ENCODE measurements around the gene MAP2. TPM values are rescaled to one million over a fixed set of nuclear protein-coding genes. Genes with fewer than 3 reads are reported as not detected.

Gene MAP2
- total RNA-seq, 8 experiments from 2014 or later = 0.66 to 429 (median 346) TPM

DNA sequence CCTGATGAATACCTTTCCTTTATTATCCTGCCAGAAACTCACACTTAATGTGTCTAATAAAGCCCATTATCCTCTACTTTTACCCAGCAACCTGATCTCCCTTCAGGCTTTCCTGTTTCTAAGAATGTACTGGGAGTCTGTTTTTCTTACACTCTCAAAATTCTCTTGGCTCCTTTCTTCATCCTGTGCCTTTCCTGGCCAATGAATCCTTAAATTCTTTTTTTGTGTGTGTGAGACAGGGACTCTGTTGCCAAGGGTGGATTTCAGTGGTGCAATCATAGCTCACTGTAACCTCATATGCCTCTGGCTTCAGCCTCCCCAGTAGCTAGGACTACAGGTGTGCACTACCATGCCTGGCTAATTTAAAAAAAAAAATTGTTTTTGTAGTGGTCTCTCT is 72.7 kb downstream of the MAP2 start:
- Histone ChIP-seq H3K4me1 (replicated peaks in 1 of 2) (peaks cover 3 to 20% of the 10 kb centered on the region in 2 donors), H3K4me3 (no peak overlapping the region), H3K27ac (no peak overlapping the region)
- in situ Hi-C loops (cut with MboI; ENCODE audit: low pct_unique_long_range_greater_than_20kb in 2 of 9, low sequenced_read_pairs in 9 of 9, unreplicated experiment in 9 of 9) = no loop called here
- peak in 2 of 8 experiments; percentile 3 to 18 for ATAC-seq (replicated peaks in 6 of 8)

DNA sequence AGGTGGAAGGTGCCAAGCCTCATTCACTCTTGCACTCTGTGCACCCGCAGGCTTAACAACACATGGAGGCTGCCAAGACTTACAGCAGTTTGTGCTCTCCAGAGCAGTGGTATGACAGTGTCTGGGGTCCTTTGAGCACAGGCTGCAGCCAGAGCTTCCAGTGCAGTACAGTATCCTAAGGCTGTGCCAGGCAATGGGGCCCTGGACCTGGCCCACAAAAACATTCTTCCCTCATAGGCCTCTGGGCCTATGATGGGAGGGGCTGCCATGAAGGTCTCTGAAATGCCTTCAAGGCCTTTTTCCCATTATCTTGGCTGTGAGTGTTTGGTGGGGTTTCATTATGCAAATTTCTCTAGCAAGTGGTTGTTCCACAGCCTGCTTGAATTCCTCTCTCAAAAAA is 74.8 kb downstream of the MAP2 start:
- Histone ChIP-seq H3K27ac (no peak overlapping the region), H3K4me3 (no peak overlapping the region), H3K4me1 (replicated peaks in 1 of 2) (peaks cover 3 to 22% of the 10 kb centered on the region in 2 donors)
- in situ Hi-C loops (cut with MboI; ENCODE audit: low pct_unique_long_range_greater_than_20kb in 2 of 9, low sequenced_read_pairs in 9 of 9, unreplicated experiment in 9 of 9) = no loop called here
- peak in 2 of 8 experiments; percentile 42 to 69 for ATAC-seq (replicated peaks in 6 of 8)
- 100% methylated on average over 1 of the region's 1 CpG; no CpG with 5 or more reads in 9 of the 10 experiments for WGBS, 10 experiments

- H3K4me3 ChIP-seq = no peak overlapping the region
- peaks cover 3 to 22% of the 10 kb centered on the region in 2 donors for H3K4me1 ChIP-seq (replicated peaks in 1 of 2)
- in situ Hi-C loops (cut with MboI; ENCODE audit: low pct_unique_long_range_greater_than_20kb in 2 of 9, low sequenced_read_pairs in 9 of 9, unreplicated experiment in 9 of 9) = no loop called here
- no peak overlapping the region for H3K27ac ChIP-seq
- peak in 2 of 8 experiments; percentile 5 to 68 for ATAC-seq (replicated peaks in 6 of 8)
Observed at GRCh38 chr2:209499069-209499468, 75.2 kb downstream of the MAP2 start.

DNA sequence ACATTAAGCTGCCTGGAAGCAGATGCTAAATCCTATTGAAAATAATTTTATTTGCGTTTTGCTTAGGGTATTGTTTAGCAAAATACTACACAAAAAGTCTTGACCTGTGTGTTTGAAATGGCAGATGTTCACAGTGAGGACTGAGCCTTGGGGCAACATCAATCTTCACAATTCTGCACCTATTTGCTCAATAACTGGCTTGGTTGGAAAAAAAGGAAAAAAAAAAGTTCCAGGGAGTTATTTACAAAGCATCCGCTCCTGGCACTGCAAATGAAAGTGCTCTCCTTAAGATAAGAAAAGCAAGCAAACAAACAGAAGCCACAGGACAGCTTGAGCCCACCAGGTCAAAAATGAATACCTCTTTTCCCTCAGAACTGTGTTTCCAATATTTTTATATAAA is 77.7 kb downstream of the MAP2 start:
- 38 to 85% (median 80%) methylated on average over 1 to 2 of the region's 2 CpGs; no CpG with 5 or more reads in 3 of the 10 experiments for WGBS, 10 experiments
- Histone ChIP-seq H3K27ac (no peak overlapping the region), H3K4me1 (replicated peaks in 1 of 2) (peaks cover 3 to 16% of the 10 kb centered on the region in 2 donors), H3K4me3 (no peak overlapping the region)
- in situ Hi-C loops (cut with MboI; ENCODE audit: low pct_unique_long_range_greater_than_20kb in 2 of 9, low sequenced_read_pairs in 9 of 9, unreplicated experiment in 9 of 9) = no loop called here
- ATAC-seq (replicated peaks in 6 of 8) = no peak

GRCh38 chr2:209505410-209505809 is 81.6 kb downstream of the MAP2 start:
- H3K27ac ChIP-seq = no peak overlapping the region
- H3K4me3 ChIP-seq = no peak overlapping the region
- peaks cover 3 to 15% of the 10 kb centered on the region in 2 donors for H3K4me1 ChIP-seq (replicated peaks in 1 of 2)
- ATAC-seq (replicated peaks in 6 of 8) = no peak
- 14 to 100% (median 93%) methylated on average over 1 to 2 of the region's 2 CpGs for WGBS, 10 experiments
- in situ Hi-C loops (cut with MboI; ENCODE audit: low pct_unique_long_range_greater_than_20kb in 2 of 9, low sequenced_read_pairs in 9 of 9, unreplicated experiment in 9 of 9) = no loop called here

DNA sequence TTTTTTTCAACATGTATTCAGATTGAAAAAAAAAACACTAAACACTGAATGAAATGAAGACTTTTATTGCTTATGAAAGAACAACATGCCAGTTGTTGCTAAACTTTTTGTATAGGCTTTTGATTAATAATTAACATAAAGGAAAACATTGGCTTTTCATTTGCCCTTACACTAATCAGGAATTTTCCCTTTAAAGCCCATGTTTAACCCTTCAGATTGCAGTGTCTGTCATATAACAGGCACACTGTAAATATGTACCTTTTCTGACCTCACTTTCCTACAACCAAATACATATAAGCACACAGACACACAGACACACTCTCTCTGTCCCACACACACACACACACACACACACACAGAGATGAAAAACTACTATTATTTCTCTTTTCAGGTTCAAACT is 84.4 kb downstream of the MAP2 start:
- no peak for ATAC-seq (replicated peaks in 6 of 8)
- Histone ChIP-seq H3K27ac (no peak overlapping the region), H3K4me3 (no peak overlapping the region), H3K4me1 (replicated peaks in 1 of 2) (peaks cover 0 to 8% of the 10 kb centered on the region in 2 donors)
- in situ Hi-C loops (cut with MboI; ENCODE audit: low pct_unique_long_range_greater_than_20kb in 2 of 9, low sequenced_read_pairs in 9 of 9, unreplicated experiment in 9 of 9) = no loop called here

- in situ Hi-C loops (cut with MboI; ENCODE audit: low pct_unique_long_range_greater_than_20kb in 2 of 9, low sequenced_read_pairs in 9 of 9, unreplicated experiment in 9 of 9) = no loop called here
- peaks cover 0 to 3% of the 10 kb centered on the region in 2 donors for H3K4me1 ChIP-seq (replicated peaks in 1 of 2)
- H3K4me3 ChIP-seq = no peak overlapping the region
- no peak overlapping the region for H3K27ac ChIP-seq
- 85 to 100% (median 100%) methylated on average over 2 of the region's 2 CpGs; no CpG with 5 or more reads in 7 of the 10 experiments for WGBS, 10 experiments
- no peak for ATAC-seq (replicated peaks in 6 of 8)
Observed at GRCh38 chr2:209511637-209512036, 87.8 kb downstream of the MAP2 start.

DNA sequence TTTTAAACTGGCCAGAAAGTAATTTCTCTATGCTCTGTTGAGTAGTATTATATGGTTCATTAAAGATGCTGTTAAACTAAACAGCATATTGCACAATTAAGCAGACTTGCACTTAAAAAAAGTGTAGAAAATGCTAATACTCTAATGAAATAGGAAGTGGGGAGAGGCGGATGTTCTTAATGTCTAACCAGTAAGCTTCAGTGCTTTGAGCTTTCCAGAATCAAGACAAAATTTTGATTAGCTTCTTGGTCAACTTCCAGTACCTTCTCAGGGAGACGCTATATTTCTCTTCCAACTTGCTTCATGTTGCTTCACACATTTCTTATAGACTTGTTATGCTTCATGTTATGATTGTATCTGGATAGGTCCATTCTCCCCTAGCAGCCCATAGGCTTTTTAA is 89.1 kb downstream of the MAP2 start:
- H3K27ac ChIP-seq = no peak overlapping the region
- H3K4me1 ChIP-seq (replicated peaks in 1 of 2) = peaks cover 0 to 7% of the 10 kb centered on the region in 2 donors
- in situ Hi-C loops (cut with MboI; ENCODE audit: low pct_unique_long_range_greater_than_20kb in 2 of 9, low sequenced_read_pairs in 9 of 9, unreplicated experiment in 9 of 9) = no loop called here
- WGBS, 10 experiments = 65 to 100% (median 100%) methylated on average over 1 to 2 of the region's 2 CpGs; no CpG with 5 or more reads in 2 of the 10 experiments
- ATAC-seq (replicated peaks in 6 of 8) = no peak
- H3K4me3 ChIP-seq = no peak overlapping the region

GRCh38 chr2:209517436-209517835 is 93.6 kb downstream of the MAP2 start:
- no peak for ATAC-seq (replicated peaks in 6 of 8)
- WGBS, 10 experiments = 25 to 100% (median 88%) methylated on average over 2 to 5 of the region's 5 CpGs
- Histone ChIP-seq H3K4me1 (replicated peaks in 1 of 2) (peaks cover 27 to 50% of the 10 kb centered on the region in 2 donors), H3K27ac (no peak overlapping the region), H3K4me3 (no peak overlapping the region)
- in situ Hi-C loops (cut with MboI; ENCODE audit: low pct_unique_long_range_greater_than_20kb in 2 of 9, low sequenced_read_pairs in 9 of 9, unreplicated experiment in 9 of 9) = no loop called here

DNA sequence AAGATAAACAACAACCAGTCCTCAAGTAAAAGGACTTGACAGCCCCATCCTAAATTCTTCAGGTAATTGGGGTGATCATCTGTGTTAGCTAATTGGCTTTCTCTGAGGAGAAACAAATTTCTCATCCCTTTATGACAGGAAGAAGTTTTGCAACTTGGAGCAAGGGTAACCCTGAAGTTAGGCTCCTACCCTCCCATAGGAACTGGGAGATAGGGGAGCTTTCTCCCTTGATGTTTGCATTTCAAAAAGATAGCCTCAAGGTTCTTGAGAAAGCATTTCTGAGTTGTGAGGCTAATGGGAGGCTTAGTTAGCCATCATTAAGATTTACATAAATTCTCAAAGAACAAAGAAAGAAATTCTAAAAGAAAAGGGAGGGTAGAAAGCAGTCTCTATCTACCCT is 95.4 kb downstream of the MAP2 start:
- H3K4me1 ChIP-seq (replicated peaks in 1 of 2) = peaks cover 41 to 68% of the 10 kb centered on the region in 2 donors
- H3K4me3 ChIP-seq = no peak overlapping the region
- no peak overlapping the region for H3K27ac ChIP-seq
- in situ Hi-C loops (cut with MboI; ENCODE audit: low pct_unique_long_range_greater_than_20kb in 2 of 9, low sequenced_read_pairs in 9 of 9, unreplicated experiment in 9 of 9) = no loop called here
- peak in 1 of 8 experiments; percentile 9 for ATAC-seq (replicated peaks in 6 of 8)

- in situ Hi-C loops (cut with MboI; ENCODE audit: low pct_unique_long_range_greater_than_20kb in 2 of 9, low sequenced_read_pairs in 9 of 9, unreplicated experiment in 9 of 9) = no loop called here
- H3K27ac ChIP-seq = no peak overlapping the region
- peaks cover 44 to 74% of the 10 kb centered on the region in 2 donors for H3K4me1 ChIP-seq (replicated peaks in 1 of 2)
- H3K4me3 ChIP-seq = no peak overlapping the region
- ATAC-seq (replicated peaks in 6 of 8) = peak in 5 of 8 experiments; percentile 45 to 90 (median 83)
Observed at GRCh38 chr2:209519906-209520305, 96.1 kb downstream of the MAP2 start.

- peaks cover 44 to 65% of the 10 kb centered on the region in 2 donors for H3K4me1 ChIP-seq (replicated peaks in 1 of 2)
- H3K4me3 ChIP-seq = no peak overlapping the region
- peak in 4 of 8 experiments; percentile 13 to 28 (median 18) for ATAC-seq (replicated peaks in 6 of 8)
- in situ Hi-C loops (cut with MboI; ENCODE audit: low pct_unique_long_range_greater_than_20kb in 2 of 9, low sequenced_read_pairs in 9 of 9, unreplicated experiment in 9 of 9) = no loop called here
- WGBS, 10 experiments = 43 to 90% (median 76%) methylated on average over 1 to 8 of the region's 8 CpGs
- H3K27ac ChIP-seq = no peak overlapping the region
Observed at GRCh38 chr2:209523041-209523740, 99.3 kb downstream of the MAP2 start.

DNA sequence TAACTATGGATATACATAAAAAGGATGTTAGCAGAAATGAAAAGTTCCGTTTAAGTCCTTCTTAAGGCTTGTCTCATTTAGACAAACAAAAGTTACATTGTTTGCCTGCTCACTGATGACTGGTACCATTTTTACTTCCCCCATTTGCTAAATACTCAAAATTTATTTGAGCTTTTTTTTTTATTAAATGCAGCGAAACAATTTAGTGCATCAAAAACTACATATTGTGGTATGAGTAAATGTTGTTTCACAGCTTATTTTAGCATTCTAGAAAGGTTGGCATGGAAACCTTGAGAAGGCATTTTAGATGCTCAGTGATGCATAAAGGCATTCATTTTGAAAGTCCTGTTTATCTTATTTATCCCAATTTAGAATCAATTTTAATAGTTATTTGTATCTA is 100.0 kb downstream of the MAP2 start:
- Histone ChIP-seq H3K4me1 (replicated peaks in 1 of 2) (peaks cover 44 to 60% of the 10 kb centered on the region in 2 donors), H3K27ac (no peak overlapping the region), H3K4me3 (no peak overlapping the region)
- WGBS, 10 experiments = 0 to 100% (median 51%) methylated on average over 1 to 2 of the region's 2 CpGs; no CpG with 5 or more reads in 1 of the 10 experiments
- in situ Hi-C loops (cut with MboI; ENCODE audit: low pct_unique_long_range_greater_than_20kb in 2 of 9, low sequenced_read_pairs in 9 of 9, unreplicated experiment in 9 of 9) = no loop called here
- no peak for ATAC-seq (replicated peaks in 6 of 8)

DNA sequence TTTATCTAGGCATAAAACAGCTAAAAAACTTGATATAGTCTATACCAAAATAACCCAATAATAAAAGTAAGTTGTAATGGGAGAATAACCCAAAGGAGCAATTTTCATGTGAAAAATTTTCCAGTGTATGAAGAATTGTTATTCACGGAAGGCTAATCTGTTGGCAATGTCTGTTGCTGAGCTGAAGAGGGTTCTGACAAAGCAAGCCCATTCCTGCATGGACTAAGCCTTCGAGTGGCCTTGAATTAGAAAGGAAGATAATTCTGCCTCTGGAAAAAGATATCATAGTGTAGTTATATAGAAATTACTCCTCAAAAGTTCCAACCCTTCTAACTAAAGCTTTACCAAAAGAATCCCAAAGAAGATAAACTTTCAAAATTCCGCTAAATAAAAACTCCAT is 101.5 kb downstream of the MAP2 start:
- 20 to 100% (median 89%) methylated on average over 2 to 3 of the region's 3 CpGs for WGBS, 10 experiments
- no peak for ATAC-seq (replicated peaks in 6 of 8)
- H3K4me3 ChIP-seq = no peak overlapping the region
- peaks cover 33 to 56% of the 10 kb centered on the region in 2 donors for H3K4me1 ChIP-seq (replicated peaks in 1 of 2)
- H3K27ac ChIP-seq = no peak overlapping the region
- in situ Hi-C loops (cut with MboI; ENCODE audit: low pct_unique_long_range_greater_than_20kb in 2 of 9, low sequenced_read_pairs in 9 of 9, unreplicated experiment in 9 of 9) = no loop called here
